HepG2 (cell line): ENCODE measurements around the gene SDK2. TPM values are rescaled to one million over a fixed set of nuclear protein-coding genes. Genes with fewer than 3 reads are reported as not detected.

ENCODE experiments used
- ATAC-seq: fragments of 200-7000 bp; cut with Tn5 transposase; 3 replicates; pipeline ENCODE4 v1.9.1; 2020; ENCODE audit warnings: mild to moderate bottlenecking, moderate library complexity
- BruUV-seq: library from RNA; stranded (reverse); fragments of 400-500 nt; replicated peaks from 2 replicates; lab custom pipeline; 2021; lab: Mats Ljungman, UMichigan
- CTCF ChIA-PET: fragments of 300-600 bp; formaldehyde crosslinking; extraction: SDS; loops from one replicate; lab custom pipeline; 2021; ENCODE audit warnings: low total read pairs, inconsistent platforms, low intra/inter-chr PET ratio; lab: Yijun Ruan, JAX
- POLR2A ChIA-PET: fragments of 350-600 bp; sonication (Branson Sonifier 250); formaldehyde crosslinking; loops from one replicate; lab custom pipeline; 2020; ENCODE audit warnings: antibody characterized with exemption, inconsistent platforms; lab: Yijun Ruan, JAX
- DNase-seq: peaks from one replicate; pipeline ENCODE4 v3.0.0-alpha.2; 2015; ENCODE audit warnings: low spot score
- FAIRE-seq: peaks from 3 replicates; lab custom pipeline; 2011; peaks lifted over from hg19 to GRCh38; lab: Jason Lieb, UNC
- H2AFZ ChIP-seq: one replicate; pipeline ENCODE4 v1.6.1; 2011; ENCODE audit warnings: low read length, inconsistent platforms
- H3K27ac ChIP-seq: fragments of 300-600 bp; 3 replicates; pipeline ENCODE4 v1.8.0; 2011; ENCODE audit warnings: mixed run types, mild to moderate bottlenecking, mixed read lengths, low read length, inconsistent platforms; ENCODE audit not compliant: insufficient read depth; ENCODE audit errors: extremely low read length
- H3K27me3 ChIP-seq, 2 experiments: fragments of 200-600 bp in 1 of 2; 2 replicates in 1 of 2; 3 replicates in 1 of 2; pipeline versions ENCODE4 v1.6.0 to v1.8.0; 2011; ENCODE audit warnings: low read length in 2 of 2, mild to moderate bottlenecking in 2 of 2, moderate library complexity in 2 of 2, inconsistent platforms in 1 of 2; ENCODE audit not compliant: insufficient read depth in 2 of 2, control insufficient read depth in 1 of 2
- H3K36me3 ChIP-seq, 2 experiments: fragments of 200-600 bp in 1 of 2; replicated peaks in 1 of 2; 2 replicates in 1 of 2; 3 replicates in 1 of 2; pipeline versions ENCODE4 v1.5.1 to v1.8.0; 2011; ENCODE audit warnings: low read length in 2 of 2, inconsistent platforms in 1 of 2; ENCODE audit not compliant: insufficient read depth in 2 of 2, control insufficient read depth in 1 of 2
- H3K4me1 ChIP-seq: 2 replicates; pipeline ENCODE4 v1.5.1; 2012; ENCODE audit warnings: low read length, inconsistent platforms; ENCODE audit not compliant: insufficient read depth
- H3K4me2 ChIP-seq: 2 replicates; pipeline ENCODE4 v1.6.0; 2011; ENCODE audit warnings: low read depth, low read length, inconsistent platforms
- H3K4me3 ChIP-seq, 3 experiments: fragments of 200-600 bp in 1 of 3; sonication (generic), shearing (Covaris generic) in 1 of 3; replicated peaks in 1 of 3; 2 replicates each; pipeline ENCODE4 v1.5.1; 2011 to 2016; ENCODE audit warnings: low read length in 3 of 3, inconsistent platforms in 2 of 3, low read depth in 2 of 3, mild to moderate bottlenecking in 2 of 3, control low read depth in 1 of 3, mixed read lengths in 1 of 3; ENCODE audit not compliant: insufficient read depth in 1 of 3
- H3K79me2 ChIP-seq: one replicate; pipeline ENCODE4 v1.6.1; 2011; ENCODE audit warnings: low read length, inconsistent platforms; ENCODE audit not compliant: insufficient read depth
- H3K9ac ChIP-seq: 2 replicates; pipeline ENCODE4 v1.6.0; 2011; ENCODE audit warnings: mild to moderate bottlenecking, low read depth, low read length, inconsistent platforms; ENCODE audit not compliant: insufficient read depth
- H3K9me3 ChIP-seq: 2 replicates; pipeline ENCODE4 v1.5.1; 2012; ENCODE audit warnings: mild to moderate bottlenecking, low read length
- H4K20me1 ChIP-seq: 2 replicates; pipeline ENCODE4 v1.6.0; 2011; ENCODE audit warnings: inconsistent platforms, mild to moderate bottlenecking, low read length, moderate library complexity; ENCODE audit not compliant: insufficient read depth
- AHR ChIP-seq: IDR thresholded peaks from 2 replicates; pipeline ENCODE4 v1.6.1; 2018; ENCODE audit warnings: missing genetic modification reagents, missing compliant biosample characterization
- BCL3 ChIP-seq: sonication (generic); formaldehyde crosslinking; IDR thresholded peaks from 2 replicates; pipeline ENCODE4 v1.5.1; 2020; ENCODE audit warnings: mild to moderate bottlenecking, missing genetic modification reagents, moderate library complexity
- ETV5 ChIP-seq: IDR thresholded peaks from 2 replicates; pipeline ENCODE4 v1.6.1; 2018; ENCODE audit warnings: missing biosample characterization, missing genetic modification reagents, inconsistent platforms, borderline replicate concordance
- GPN1 ChIP-seq: sonication (generic); formaldehyde crosslinking; IDR thresholded peaks from 2 replicates; pipeline ENCODE4 v1.5.1; 2020; ENCODE audit warnings: missing genetic modification reagents, borderline replicate concordance
- HDAC1 ChIP-seq: sonication (generic); formaldehyde crosslinking; IDR thresholded peaks from 2 replicates; pipeline ENCODE4 v1.5.1; 2020; ENCODE audit warnings: mild to moderate bottlenecking, missing genetic modification reagents
- JARID2 ChIP-seq: sonication (generic); formaldehyde crosslinking; IDR thresholded peaks from 2 replicates; pipeline ENCODE4 v1.8.1; 2023; ENCODE audit warnings: missing genetic modification reagents, inconsistent platforms; ENCODE audit not compliant: insufficient replicate concordance
- RAD51 ChIP-seq: fragments of 450-650 bp; IDR thresholded peaks from 2 replicates; pipeline ENCODE4 v1.6.1; 2016; ENCODE audit warnings: borderline replicate concordance
- SAFB2 ChIP-seq: sonication (generic); formaldehyde crosslinking; IDR thresholded peaks from 2 replicates; pipeline ENCODE4 v1.5.1; 2020; ENCODE audit warnings: missing genetic modification reagents, low read depth, mild to moderate bottlenecking, borderline replicate concordance
- ZNF10 ChIP-seq: sonication (generic); formaldehyde crosslinking; IDR thresholded peaks from 2 replicates; pipeline ENCODE4 v1.4.0; 2020; ENCODE audit warnings: mild to moderate bottlenecking, low read depth, missing genetic modification reagents, borderline replicate concordance
- ZNF550 ChIP-seq: sonication (generic); formaldehyde crosslinking; IDR thresholded peaks from 2 replicates; pipeline ENCODE4 v1.4.0; 2020; ENCODE audit warnings: mild to moderate bottlenecking, missing genetic modification reagents, borderline replicate concordance
- ZNF569 ChIP-seq: sonication (generic); formaldehyde crosslinking; IDR thresholded peaks from 2 replicates; pipeline ENCODE4 v1.5.0; 2020; ENCODE audit warnings: mild to moderate bottlenecking, missing genetic modification reagents, moderate library complexity, borderline replicate concordance
- ZNF770 ChIP-seq: sonication (generic); formaldehyde crosslinking; IDR thresholded peaks from 2 replicates; pipeline ENCODE4 v1.5.0; 2020; ENCODE audit warnings: mild to moderate bottlenecking, missing genetic modification reagents
- WGBS: methylation state at CpG from one replicate; pipeline ENCODE4 v1.1.6; 2017; ENCODE audit warnings: low lambda C conversion rate; 5-methylcytosine and 5-hydroxymethylcytosine counted together
- in situ Hi-C: cut with HindIII; loops from 2 replicates; pipeline ENCODE4 v1.10.0; 2017; ENCODE audit warnings: low pct_unique_long_range_greater_than_20kb; ENCODE audit not compliant: extremely low pct_ligation_motif_present
- intact Hi-C: fragments of 100-400 bp; cut with micrococcal nuclease; formaldehyde crosslinking; loops from one replicate; pipeline ENCODE4 v1.10.0; 2022; ENCODE audit not compliant: unreplicated experiment
- polyA plus RNA-seq, 8 experiments: library from polyadenylated mRNA; depleted of rRNA in 3 of 8; stranded (reverse) in 7 of 8; unstranded in 1 of 8; fragments of >200 nt; fragmentation: Illumina TruSeq in 4 of 8; extraction: Trizol in 4 of 8; gene quantifications; 2 replicates each; pipeline versions ENCODE4 v1.2.1 to v1.2.3, GENCODE V29; 2011 to 2016; ENCODE audit warnings: low read depth in 4 of 8, missing spikeins in 1 of 8, mixed read lengths in 1 of 8; ENCODE audit not compliant: insufficient read depth in 1 of 8
- total RNA-seq, 5 experiments: library from RNA; depleted of rRNA; stranded (reverse); fragments of >200 nt; fragmentation: Illumina TruSeq; extraction: Trizol; gene quantifications; 2 replicates each; pipeline ENCODE4 v1.2.3, GENCODE V29; 2016; ENCODE audit warnings: low read depth in 1 of 5
- TF ChIP-seq, protein P1 (sequence below): sonication (generic); formaldehyde crosslinking; conservative IDR thresholded peaks from 2 replicates; pipeline ENCODE4 v1.4.0; 2020; ENCODE audit warnings: missing genetic modification reagents
- TF ChIP-seq, protein P2 (sequence below): sonication (generic); formaldehyde crosslinking; IDR thresholded peaks from 2 replicates; pipeline ENCODE4 v1.8.1; 2023; ENCODE audit warnings: mild to moderate bottlenecking, inconsistent platforms, moderate library complexity, missing genetic modification reagents, borderline replicate concordance

The SDK2 gene
- total and polyA plus RNA-seq, 2 of the 13 experiments (the other 11 are each of a cell fraction or from before 2014, with no cell fraction given), result not detected

DNA sequence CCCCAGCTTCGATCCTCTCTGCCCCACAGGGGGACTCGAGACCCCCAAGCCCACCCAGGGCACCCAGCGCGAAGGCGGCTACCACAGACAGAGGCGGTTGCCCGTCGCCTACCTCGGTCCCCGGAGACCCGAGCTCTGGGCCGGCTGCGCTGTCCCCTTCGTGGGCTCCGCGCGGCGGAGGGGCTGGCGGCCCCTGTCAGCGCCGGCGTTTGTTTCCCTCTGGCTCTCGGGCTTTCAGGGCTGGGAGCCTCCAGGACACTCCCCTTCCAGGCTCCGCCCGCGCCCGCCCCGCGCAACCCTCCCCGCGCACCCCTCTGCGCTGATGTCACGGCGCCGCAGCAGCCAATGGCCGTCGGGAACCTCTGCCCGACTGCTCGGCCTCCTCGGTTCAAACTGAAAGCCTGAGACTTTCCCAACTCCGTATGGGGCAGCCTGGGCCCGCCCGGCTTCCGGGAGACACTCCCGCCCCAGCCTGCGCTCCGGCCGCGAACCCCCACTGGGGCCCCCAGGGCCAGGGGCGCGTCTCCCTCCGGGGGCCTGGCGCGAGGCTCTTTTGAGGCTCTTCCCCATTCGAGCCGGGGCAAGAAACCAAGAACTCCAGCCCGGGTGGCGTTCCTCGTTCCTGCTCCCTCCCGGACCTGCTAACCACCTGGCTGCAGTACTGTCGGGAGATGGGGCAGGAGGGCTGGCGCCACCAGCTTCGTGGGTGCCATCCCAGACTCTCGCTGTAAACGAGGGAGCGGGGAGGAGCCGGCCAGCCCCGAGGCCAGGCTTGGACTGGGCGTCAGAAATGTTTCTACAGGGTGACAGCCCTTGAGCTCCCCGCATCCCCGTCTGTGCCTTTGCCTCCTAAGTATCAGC is 332.2 kb downstream of the SDK2 start, which contains the start of gene CDC42EP4 (continued):
- TF ChIP-seq HDAC1 (peak; percentile 92), ZNF569 (0 out of 2 replicates have a peak, but pooled peaks have one; percentile 55)
- TF ChIP-seq, protein P1, sequence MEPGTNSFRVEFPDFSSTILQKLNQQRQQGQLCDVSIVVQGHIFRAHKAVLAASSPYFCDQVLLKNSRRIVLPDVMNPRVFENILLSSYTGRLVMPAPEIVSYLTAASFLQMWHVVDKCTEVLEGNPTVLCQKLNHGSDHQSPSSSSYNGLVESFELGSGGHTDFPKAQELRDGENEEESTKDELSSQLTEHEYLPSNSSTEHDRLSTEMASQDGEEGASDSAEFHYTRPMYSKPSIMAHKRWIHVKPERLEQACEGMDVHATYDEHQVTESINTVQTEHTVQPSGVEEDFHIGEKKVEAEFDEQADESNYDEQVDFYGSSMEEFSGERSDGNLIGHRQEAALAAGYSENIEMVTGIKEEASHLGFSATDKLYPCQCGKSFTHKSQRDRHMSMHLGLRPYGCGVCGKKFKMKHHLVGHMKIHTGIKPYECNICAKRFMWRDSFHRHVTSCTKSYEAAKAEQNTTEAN, result peak; percentile 69; the same call in 1 of the 2 replicates
- TF ChIP-seq, all 625 proteins: peak for 294

DNA sequence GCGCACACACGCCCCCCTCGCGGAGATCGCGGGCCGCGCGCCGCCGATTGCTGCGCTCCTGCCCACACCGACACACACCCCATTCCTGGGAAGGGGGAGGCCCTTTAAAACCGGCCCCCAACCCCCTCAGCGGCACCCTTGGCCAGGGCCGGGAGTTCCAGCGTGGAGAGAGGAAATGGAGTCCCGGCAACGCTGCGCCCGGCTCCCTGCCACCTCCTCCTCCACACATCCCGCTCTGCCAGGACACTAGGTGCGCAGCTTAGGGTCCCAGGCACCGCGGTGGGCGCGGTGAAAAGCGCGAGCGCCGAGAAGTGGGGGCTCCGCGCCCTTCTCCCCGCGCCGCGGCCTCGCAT is 332.8 kb downstream of the SDK2 start:
- H3K4me1 ChIP-seq, result peaks cover 58% of the 10 kb centered on the region
- peaks cover 0 to 10% of the 10 kb centered on the region in 2 experiments; a peak in 2 of 5 replicates for H3K27me3 ChIP-seq
- intact Hi-C loops (loop anchor here (1.0 to 5.0 kb wide), 4 partner anchors 15 to 109 kb away; no protein-coding TSS in a partner anchor), in situ Hi-C loops (loop anchor here (5.0 kb wide), 2 partner anchors 49 to 51 kb away; partner anchors contain the start of gene CPSF4L)
- no peaks in the 10 kb centered on the region; a peak in 1 of 5 replicates for H3K36me3 ChIP-seq
- peak overlapping the region; percentile 87 for H3K27ac ChIP-seq
- ATAC-seq (peak; percentile 10), FAIRE-seq (no peak), DNase-seq (no peak)
- peaks cover 39% of the 10 kb centered on the region for H3K79me2 ChIP-seq
- peak overlapping the region; percentile 86 for H3K9ac ChIP-seq
- WGBS, result 0% methylated on average over 23 of the region's 38 CpGs
- peak overlapping the region; percentile 37 for H2AFZ ChIP-seq
- peak overlapping the region; percentile 97 for H3K4me2 ChIP-seq
- CTCF ChIA-PET, result interaction anchor here (0.7 to 2.3 kb wide), 4 partner anchors 50 to 120 kb away, joined by 3 to 7 read pairs (median 4); partner anchors contain the start of gene CPSF4L
- no TSS peak for BruUV-seq
- H3K9me3 ChIP-seq, result no peaks in the 10 kb centered on the region
- POLR2A ChIA-PET, result interaction anchor here (0.6 to 8.2 kb wide), 17 partner anchors 9 to 731 kb away, joined by 3 to 204 read pairs (median 8); partner anchors contain the start of gene CPSF4L
- peak overlapping the region; percentile 80 to 99 (median 99) for H3K4me3 ChIP-seq
- peaks cover 19% of the 10 kb centered on the region; the same call in 1 of the 2 replicates for H4K20me1 ChIP-seq
- no peak for TF ChIP-seq ZNF10 (CRISPR knock-in tag)
- no peak for TF ChIP-seq ETV5
- TF ChIP-seq BCL3 (CRISPR knock-in tag), result no peak
- 0 out of 2 replicates have a peak, but pooled peaks have one; percentile 25 for TF ChIP-seq ZNF550 (CRISPR knock-in tag)
- no peak for TF ChIP-seq GPN1 (CRISPR knock-in tag)
- no peak for TF ChIP-seq JARID2 (CRISPR knock-in tag)
- TF ChIP-seq ZNF770, result no peak
- TF ChIP-seq, protein P2, sequence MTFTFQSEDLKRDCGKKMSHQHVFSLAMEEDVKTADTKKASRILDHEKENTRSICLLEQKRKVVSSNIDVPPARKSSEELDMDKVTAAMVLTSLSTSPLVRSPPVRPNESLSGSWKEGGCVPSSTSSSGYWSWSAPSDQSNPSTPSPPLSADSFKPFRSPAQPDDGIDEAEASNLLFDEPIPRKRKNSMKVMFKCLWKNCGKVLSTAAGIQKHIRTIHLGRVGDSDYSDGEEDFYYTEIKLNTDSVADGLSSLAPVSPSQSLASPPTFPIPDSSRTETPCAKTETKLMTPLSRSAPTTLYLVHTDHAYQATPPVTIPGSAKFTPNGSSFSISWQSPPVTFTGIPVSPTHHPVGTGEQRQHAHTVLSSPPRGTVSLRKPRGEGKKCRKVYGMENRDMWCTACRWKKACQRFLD (CRISPR knock-in tag), result no peak
- TF ChIP-seq SAFB2 (CRISPR knock-in tag), result no peak
- TF ChIP-seq RAD51, result no peak
- no peak for TF ChIP-seq AHR (CRISPR knock-in tag)
